IMR-90 (cell line): ENCODE data around the gene PARP2.

Experiments
- CEBPB ChIP-seq: IDR thresholded peaks from 2 replicates; pipeline ENCODE4 v1.6.1; 2012; ENCODE audit warnings: low read depth, low read length, improper control_type of control experiment
- CHD1 ChIP-seq: IDR thresholded peaks from 2 replicates; pipeline ENCODE4 v1.6.1; 2012; ENCODE audit warnings: low read depth, low read length, improper control_type of control experiment
- FOS ChIP-seq: fragments of 150-350 bp; IDR thresholded peaks from 2 replicates; pipeline ENCODE4 v1.6.1; 2016; ENCODE audit warnings: low read depth, low read length
- MAFK ChIP-seq: IDR thresholded peaks from 2 replicates; pipeline ENCODE4 v1.6.1; 2012; ENCODE audit warnings: low read depth, low read length, improper control_type of control experiment
- MAZ ChIP-seq: IDR thresholded peaks from 2 replicates; pipeline ENCODE4 v1.6.1; 2012; ENCODE audit warnings: low read depth, mild to moderate bottlenecking, low read length, improper control_type of control experiment, moderate library complexity, borderline replicate concordance
- MXI1 ChIP-seq: IDR thresholded peaks from 2 replicates; pipeline ENCODE4 v1.6.1; 2012; ENCODE audit warnings: low read depth, mild to moderate bottlenecking, low read length, moderate library complexity, borderline replicate concordance
- POLR2A ChIP-seq: IDR thresholded peaks from 2 replicates; pipeline ENCODE4 v1.6.1; 2012; ENCODE audit warnings: mild to moderate bottlenecking, low read depth, low read length
- RAD21 ChIP-seq: IDR thresholded peaks from 2 replicates; pipeline ENCODE4 v1.6.1; 2012; ENCODE audit warnings: low read length, improper control_type of control experiment
- RCOR1 ChIP-seq: IDR thresholded peaks from 2 replicates; pipeline ENCODE4 v1.6.1; 2012; ENCODE audit warnings: mild to moderate bottlenecking, low read length, improper control_type of control experiment; ENCODE audit not compliant: insufficient replicate concordance
- RFX5 ChIP-seq: IDR thresholded peaks from 2 replicates; pipeline ENCODE4 v1.8.0; 2012; ENCODE audit warnings: low read depth, mild to moderate bottlenecking, low read length, moderate library complexity
- SMC3 ChIP-seq: fragments of 150-350 bp; IDR thresholded peaks from 2 replicates; pipeline ENCODE4 v1.6.1; 2016; ENCODE audit warnings: low read depth, mild to moderate bottlenecking, antibody characterized with exemption, low read length, moderate library complexity
- TF ChIP-seq, protein P1 (sequence below): conservative IDR thresholded peaks from 2 replicates; pipeline ENCODE4 v1.5.1; 2012; ENCODE audit warnings: mild to moderate bottlenecking, low read depth, low read length, improper control_type of control experiment
- TF ChIP-seq, protein P2 (sequence below): fragments of 150-350 bp; IDR thresholded peaks from 2 replicates; pipeline ENCODE4 v1.6.1; 2016; ENCODE audit warnings: low read depth, mild to moderate bottlenecking, low read length, moderate library complexity, borderline replicate concordance
- TF ChIP-seq, protein P3 (sequence below): fragments of 150-350 bp; IDR thresholded peaks from 2 replicates; pipeline ENCODE4 v1.6.1; 2017; ENCODE audit warnings: mild to moderate bottlenecking, antibody characterized with exemption, low read length, low read depth

DNA sequence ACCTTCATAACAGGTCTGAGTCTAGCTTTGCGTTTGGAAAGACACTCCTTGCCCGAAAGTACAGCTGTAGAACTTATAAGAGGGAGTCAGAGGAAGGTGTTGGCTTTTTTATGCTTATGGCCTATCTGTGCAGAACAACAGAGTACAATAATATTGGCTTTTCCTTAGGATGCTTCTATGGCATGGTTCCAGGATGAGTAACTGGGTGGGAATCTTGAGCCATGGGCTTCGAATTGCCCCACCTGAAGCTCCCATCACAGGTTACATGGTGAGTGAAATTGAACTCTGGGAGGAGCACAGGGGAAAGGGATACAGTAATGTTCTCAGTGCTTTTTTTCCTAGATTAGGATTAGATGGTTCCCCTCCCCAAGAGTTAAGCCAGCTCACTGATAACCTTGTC lies 13.0 kb downstream of the PARP2 start:
- no peak for TF ChIP-seq SMC3
- TF ChIP-seq CEBPB = no peak
- TF ChIP-seq, protein P1, sequence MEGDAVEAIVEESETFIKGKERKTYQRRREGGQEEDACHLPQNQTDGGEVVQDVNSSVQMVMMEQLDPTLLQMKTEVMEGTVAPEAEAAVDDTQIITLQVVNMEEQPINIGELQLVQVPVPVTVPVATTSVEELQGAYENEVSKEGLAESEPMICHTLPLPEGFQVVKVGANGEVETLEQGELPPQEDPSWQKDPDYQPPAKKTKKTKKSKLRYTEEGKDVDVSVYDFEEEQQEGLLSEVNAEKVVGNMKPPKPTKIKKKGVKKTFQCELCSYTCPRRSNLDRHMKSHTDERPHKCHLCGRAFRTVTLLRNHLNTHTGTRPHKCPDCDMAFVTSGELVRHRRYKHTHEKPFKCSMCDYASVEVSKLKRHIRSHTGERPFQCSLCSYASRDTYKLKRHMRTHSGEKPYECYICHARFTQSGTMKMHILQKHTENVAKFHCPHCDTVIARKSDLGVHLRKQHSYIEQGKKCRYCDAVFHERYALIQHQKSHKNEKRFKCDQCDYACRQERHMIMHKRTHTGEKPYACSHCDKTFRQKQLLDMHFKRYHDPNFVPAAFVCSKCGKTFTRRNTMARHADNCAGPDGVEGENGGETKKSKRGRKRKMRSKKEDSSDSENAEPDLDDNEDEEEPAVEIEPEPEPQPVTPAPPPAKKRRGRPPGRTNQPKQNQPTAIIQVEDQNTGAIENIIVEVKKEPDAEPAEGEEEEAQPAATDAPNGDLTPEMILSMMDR = no peak
- TF ChIP-seq, protein P2, sequence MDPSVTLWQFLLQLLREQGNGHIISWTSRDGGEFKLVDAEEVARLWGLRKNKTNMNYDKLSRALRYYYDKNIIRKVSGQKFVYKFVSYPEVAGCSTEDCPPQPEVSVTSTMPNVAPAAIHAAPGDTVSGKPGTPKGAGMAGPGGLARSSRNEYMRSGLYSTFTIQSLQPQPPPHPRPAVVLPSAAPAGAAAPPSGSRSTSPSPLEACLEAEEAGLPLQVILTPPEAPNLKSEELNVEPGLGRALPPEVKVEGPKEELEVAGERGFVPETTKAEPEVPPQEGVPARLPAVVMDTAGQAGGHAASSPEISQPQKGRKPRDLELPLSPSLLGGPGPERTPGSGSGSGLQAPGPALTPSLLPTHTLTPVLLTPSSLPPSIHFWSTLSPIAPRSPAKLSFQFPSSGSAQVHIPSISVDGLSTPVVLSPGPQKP = no peak
- no peak for TF ChIP-seq RFX5
- TF ChIP-seq RAD21 = no peak
- no peak for TF ChIP-seq FOS
- no peak for TF ChIP-seq POLR2A
- TF ChIP-seq CHD1 = no peak
- no peak for TF ChIP-seq MXI1
- TF ChIP-seq, protein P3, sequence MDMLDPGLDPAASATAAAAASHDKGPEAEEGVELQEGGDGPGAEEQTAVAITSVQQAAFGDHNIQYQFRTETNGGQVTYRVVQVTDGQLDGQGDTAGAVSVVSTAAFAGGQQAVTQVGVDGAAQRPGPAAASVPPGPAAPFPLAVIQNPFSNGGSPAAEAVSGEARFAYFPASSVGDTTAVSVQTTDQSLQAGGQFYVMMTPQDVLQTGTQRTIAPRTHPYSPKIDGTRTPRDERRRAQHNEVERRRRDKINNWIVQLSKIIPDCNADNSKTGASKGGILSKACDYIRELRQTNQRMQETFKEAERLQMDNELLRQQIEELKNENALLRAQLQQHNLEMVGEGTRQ = no peak
- TF ChIP-seq RCOR1 = no peak
- no peak for TF ChIP-seq MAZ
- TF ChIP-seq MAFK = no peak
